Measurements from ENCODE around the gene RADIL.

Gene RADIL

DNA sequence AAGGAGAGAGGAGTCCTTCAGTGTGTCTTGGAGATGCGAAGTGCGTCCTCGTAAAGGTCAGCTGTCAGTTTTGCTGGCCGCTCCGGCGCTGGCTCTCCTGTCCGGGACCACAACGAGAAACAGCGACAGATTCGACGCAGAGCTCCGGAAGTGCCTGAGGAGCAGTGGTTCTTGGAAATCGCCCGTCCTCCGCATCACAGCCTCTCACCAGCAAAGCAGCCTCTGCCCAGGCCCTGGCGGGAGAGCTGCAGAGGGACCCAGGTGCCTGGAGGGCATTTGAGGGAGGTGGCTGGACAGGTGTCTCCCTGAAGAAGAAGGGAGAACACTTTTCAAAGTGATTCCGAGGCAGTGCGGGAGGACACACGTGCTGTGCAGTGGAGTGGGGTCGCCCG lies 119.7 kb downstream of the RADIL start:
- in situ Hi-C loops (cut with MboI; ENCODE audit: low sequenced_read_pairs), result no loop called here

DNA sequence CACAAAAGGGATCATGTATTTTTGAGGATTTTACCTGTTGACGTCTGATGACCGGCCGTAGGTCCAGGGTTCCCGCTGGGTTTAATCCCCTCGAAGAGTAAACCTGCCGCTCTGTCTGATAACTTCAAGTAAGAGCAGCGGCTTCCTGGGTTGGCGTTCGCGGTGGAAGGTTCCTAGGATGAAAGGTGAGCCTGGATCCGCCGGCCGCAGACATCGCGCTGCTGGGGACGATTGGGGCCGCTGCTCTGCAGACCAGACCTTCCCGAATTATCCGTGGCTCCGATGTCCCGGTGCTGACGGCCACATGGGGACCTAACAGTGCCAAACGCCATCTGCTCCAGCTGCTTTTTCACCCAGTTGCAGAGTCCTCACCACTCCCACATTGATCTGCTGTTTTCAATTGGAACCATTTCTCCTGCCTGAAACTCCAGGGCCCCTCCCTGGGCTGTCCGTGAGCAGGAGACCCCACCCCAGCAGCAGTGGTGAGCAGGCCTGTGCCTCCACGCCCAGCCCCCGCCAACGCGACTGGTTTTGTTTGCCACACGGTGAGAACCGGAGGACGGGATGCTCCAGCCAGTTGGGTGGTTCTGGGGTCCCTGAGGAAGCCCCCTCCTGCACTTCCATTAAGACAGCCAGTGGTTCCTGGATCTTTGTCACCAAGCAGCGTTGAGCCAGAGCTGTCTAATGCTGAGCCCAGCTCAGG lies 120.3 kb downstream of the RADIL start:
- in situ Hi-C loops (cut with MboI; ENCODE audit: low sequenced_read_pairs), result no loop called here

DNA sequence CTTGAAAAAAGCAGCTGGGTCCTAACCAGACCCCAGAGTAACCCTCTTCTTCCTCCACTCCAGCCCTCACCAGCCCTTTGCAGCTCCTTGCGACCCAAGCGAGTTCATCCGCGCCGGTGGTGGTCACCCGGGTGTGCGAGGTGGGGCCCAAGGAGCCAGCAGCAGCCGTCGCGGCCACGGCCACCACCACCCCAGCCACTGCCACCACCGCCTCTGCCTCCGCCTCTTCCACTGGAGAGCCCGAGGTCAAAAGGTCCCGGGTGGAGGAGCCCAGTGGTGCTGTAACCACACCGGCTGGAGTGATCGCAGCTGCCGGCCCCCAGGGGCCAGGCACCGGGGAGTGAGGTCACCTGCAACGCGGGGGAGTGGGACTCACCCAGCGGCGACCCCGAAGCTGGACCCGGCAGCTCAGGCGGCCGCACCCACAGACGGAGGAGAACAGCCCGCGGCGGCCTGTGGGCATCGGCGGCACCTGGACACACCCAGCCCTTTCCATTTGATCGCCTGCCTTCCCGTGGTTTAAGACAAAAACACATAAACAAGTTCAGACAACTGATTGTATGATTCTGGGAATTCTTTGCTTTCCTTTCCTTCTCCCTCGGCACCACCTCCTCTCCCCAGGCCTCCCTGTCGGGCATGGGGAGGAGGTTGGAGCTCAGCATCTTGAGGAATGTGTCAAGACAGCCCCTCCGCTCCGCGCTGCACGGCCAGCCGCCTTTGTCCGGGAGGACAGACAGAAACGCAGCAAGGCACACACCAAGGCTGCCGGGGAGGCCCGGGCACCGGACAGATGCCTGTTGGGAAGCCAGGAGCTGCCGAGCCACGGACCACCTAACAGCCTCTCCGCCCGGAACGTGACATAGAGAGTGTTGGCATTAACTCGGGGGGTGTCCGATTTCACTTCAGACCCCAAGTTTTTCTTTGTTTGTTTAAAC lies 121.1 kb downstream of the RADIL start:
- in situ Hi-C loops (cut with MboI; ENCODE audit: low sequenced_read_pairs), result no loop called here

DNA sequence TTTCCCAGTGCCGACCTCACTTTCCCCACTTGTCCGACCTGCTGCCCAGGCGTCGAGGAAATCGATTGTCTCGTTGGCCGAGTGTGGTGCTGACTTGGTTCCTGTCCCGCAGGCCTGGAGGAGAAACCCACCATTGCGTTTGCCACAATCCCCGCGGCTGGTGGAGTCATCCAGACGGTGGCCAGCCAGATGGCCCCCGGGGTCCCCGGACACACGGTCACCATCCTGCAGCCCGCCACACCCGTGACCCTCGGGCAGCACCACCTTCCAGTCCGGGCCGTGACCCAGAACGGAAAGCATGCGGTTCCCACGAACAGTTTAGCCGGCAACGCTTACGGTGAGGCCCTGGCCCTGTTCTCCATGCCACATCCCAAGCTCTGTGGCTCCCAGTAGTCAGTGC lies 122.6 kb downstream of the RADIL start:
- in situ Hi-C loops (cut with MboI; ENCODE audit: low sequenced_read_pairs), result no loop called here

GRCh38 chr7:4759211-4759610 lies 124.3 kb downstream of the RADIL start:
- in situ Hi-C loops (cut with MboI; ENCODE audit: low sequenced_read_pairs), result no loop called here

GRCh38 chr7:4758791-4759190 lies 124.7 kb downstream of the RADIL start:
- in situ Hi-C loops (cut with MboI; ENCODE audit: low sequenced_read_pairs), result no loop called here

DNA sequence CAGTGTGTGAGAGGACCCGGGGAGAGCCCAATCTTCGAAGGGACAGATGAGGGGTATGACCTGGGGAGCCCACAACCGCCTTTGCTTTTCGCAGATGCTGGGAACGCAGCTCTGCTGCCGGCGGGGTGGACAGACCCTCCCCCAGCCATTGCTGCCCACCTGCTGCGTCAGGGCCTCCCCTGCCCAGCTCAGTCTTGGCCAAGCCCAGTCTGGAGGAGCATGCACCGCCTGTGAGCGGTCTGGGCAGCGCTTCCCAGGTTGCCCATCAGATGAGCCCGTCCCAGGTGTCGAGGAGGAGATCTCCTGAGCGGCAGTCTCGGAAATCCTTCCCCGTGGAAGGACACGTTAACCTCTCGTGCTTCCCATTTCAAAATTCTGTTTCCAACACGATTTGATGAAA lies 125.4 kb downstream of the RADIL start:
- in situ Hi-C loops (cut with MboI; ENCODE audit: low sequenced_read_pairs), result no loop called here

DNA sequence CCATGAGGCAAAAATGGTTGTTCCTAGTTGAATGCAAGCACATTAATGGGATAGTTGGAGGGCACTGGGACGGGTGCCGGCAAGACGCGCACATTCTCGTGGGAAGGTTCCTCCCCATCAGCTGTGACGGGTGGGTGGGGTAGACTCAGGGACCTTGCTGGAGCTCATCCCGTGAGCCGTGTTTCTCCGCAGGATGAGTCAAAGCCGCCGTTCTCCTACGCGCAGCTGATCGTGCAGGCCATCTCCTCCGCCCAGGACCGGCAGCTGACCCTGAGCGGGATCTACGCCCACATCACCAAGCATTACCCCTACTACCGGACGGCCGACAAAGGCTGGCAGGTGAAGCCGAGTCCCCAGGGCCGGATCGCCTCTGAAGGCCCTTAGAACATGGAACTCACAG lies 128.5 kb downstream of the RADIL start:
- in situ Hi-C loops (cut with MboI; ENCODE audit: low sequenced_read_pairs), result no loop called here

GRCh38 chr7:4754433-4755010 lies 129.0 kb downstream of the RADIL start:
- in situ Hi-C loops (cut with MboI; ENCODE audit: low sequenced_read_pairs), result no loop called here

GRCh38 chr7:4753598-4754432 lies 129.7 kb downstream of the RADIL start:
- in situ Hi-C loops (cut with MboI; ENCODE audit: low sequenced_read_pairs), result no loop called here

DNA sequence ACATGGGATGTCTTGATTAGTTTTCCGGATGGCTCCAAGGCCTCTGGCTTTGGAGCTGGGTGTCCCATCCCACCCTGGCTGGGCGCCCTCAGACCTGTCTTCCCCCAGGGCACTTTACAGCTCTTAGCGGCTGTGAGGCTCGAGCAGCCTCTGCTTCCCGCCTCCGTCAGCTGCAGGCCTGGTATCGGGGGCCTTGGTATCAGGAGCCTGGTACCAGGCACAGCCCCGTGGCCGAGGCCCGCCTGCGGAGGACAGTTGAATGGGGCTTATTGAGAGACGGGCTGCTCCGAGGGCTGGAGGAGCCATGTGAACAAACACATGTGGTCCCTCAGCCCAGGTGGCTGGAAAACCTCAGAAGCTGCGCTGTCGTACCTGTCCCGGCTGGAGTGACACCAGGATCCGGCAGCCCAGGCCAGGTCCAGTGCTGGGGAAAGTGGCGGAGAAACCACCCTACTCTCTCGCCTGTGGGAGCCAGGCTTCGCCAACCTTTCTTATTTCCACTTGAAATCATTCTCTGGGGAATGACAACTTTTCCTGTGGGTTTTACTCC lies 132.0 kb downstream of the RADIL start:
- in situ Hi-C loops (cut with MboI; ENCODE audit: low sequenced_read_pairs), result no loop called here

- in situ Hi-C loops (cut with MboI; ENCODE audit: low sequenced_read_pairs), result no loop called here
Measured at GRCh38 chr7:4749798-4750197, 133.7 kb downstream of the RADIL start.

DNA sequence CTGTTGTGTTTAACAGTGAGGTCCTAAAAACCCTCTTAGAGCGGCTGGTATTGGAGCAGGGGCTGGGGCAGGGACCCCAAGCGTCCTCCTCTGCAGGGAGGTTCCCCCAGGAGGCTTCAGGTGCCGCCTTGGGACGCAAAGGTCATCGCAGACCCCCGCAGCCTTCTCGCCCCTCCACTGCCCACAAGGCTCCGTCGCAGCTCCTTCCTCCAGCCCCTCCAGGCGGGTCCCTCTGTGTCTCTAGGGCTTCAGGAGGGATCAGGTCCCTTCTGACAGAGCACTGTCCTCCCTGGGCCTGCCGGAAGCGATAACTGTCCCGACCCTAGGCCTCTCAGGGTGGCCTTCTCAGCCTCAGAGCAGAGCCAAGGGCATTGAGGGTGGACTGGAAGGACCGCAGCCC lies 134.2 kb downstream of the RADIL start:
- in situ Hi-C loops (cut with MboI; ENCODE audit: low sequenced_read_pairs), result no loop called here

Data from HL-60/S4 (cell line).